Stimulated activated CD8-positive, alpha-beta memory T cell treated with anti-CD3 and anti-CD28 coated beads, Interleukin-12 subunit alpha, Interleukin-12 subunit beta, amount 100 ng/mL, for 24 hours (primary cell): ENCODE results near the gene TMBIM4.
"Not testable (repeated sequence)": the region's sequence is repeated elsewhere in the genome, so short reads cannot be mapped to it uniquely, and the experiment has no call there.

Source experiments
- DNase-seq: peaks from one replicate; pipeline ENCODE4 v3.0.0-alpha.2; 2020; ENCODE audit errors: extremely low read depth

Gene TMBIM4

GRCh38 chr12:66184822-66185221 lies 15.0 kb upstream of the TMBIM4 start:
- DNase-seq, result not testable (repeated sequence)

GRCh38 chr12:66182956-66183355 lies 13.2 kb upstream of the TMBIM4 start:
- no peak for DNase-seq

- no peak for DNase-seq
Measured at GRCh38 chr12:66176105-66176900, 6.5 kb upstream of the TMBIM4 start.

GRCh38 chr12:66174391-66175325 lies 4.9 kb upstream of the TMBIM4 start:
- DNase-seq, result not testable (repeated sequence)

- DNase-seq, result no peak
Measured at GRCh38 chr12:66170606-66171005, 810 bp upstream of the TMBIM4 start.

- DNase-seq, result no peak
Measured at GRCh38 chr12:66168410-66168809, 1.4 kb downstream of the TMBIM4 start.

- DNase-seq, result no peak
Measured at GRCh38 chr12:66166561-66166960, 3.2 kb downstream of the TMBIM4 start.

- no peak for DNase-seq
Measured at GRCh38 chr12:66165141-66165540, 4.7 kb downstream of the TMBIM4 start.

- DNase-seq, result no peak
Measured at GRCh38 chr12:66164349-66164821, 5.4 kb downstream of the TMBIM4 start.

GRCh38 chr12:66163289-66163688 lies 6.5 kb downstream of the TMBIM4 start:
- no peak for DNase-seq

GRCh38 chr12:66162701-66163100 lies 7.1 kb downstream of the TMBIM4 start:
- DNase-seq, result no peak

GRCh38 chr12:66160704-66161103 lies 9.1 kb downstream of the TMBIM4 start:
- no peak for DNase-seq

- DNase-seq, result no peak
Measured at GRCh38 chr12:66159123-66159522, 10.7 kb downstream of the TMBIM4 start.

GRCh38 chr12:66156654-66157053 lies 13.1 kb downstream of the TMBIM4 start:
- DNase-seq, result no peak

- no peak for DNase-seq
Measured at GRCh38 chr12:66154776-66155175, 15.0 kb downstream of the TMBIM4 start.

- no peak for DNase-seq
Measured at GRCh38 chr12:66152732-66153131, 17.1 kb downstream of the TMBIM4 start.

- no peak for DNase-seq
Measured at GRCh38 chr12:66149702-66150398, 19.9 kb downstream of the TMBIM4 start.

GRCh38 chr12:66144791-66145754 lies 24.7 kb downstream of the TMBIM4 start:
- no peak for DNase-seq

- DNase-seq, result no peak
Measured at GRCh38 chr12:66143868-66144267, 25.9 kb downstream of the TMBIM4 start.

- no peak for DNase-seq
Measured at GRCh38 chr12:66142826-66143225, 27.0 kb downstream of the TMBIM4 start.

GRCh38 chr12:66141299-66141698 lies 28.5 kb downstream of the TMBIM4 start:
- no peak for DNase-seq
